Kidney (tissue), 14 donors: ENCODE data around the gene KCNIP3. TPM values are rescaled to one million over a fixed set of nuclear protein-coding genes. Genes with fewer than 3 reads are reported as not detected.
"Not testable (repeated sequence)": the region's sequence is repeated elsewhere in the genome, so short reads cannot be mapped to it uniquely, and the experiment has no call there.

Source experiments
- DNase-seq, 5 donors: peaks; one replicate each; pipeline ENCODE4 v3.0.0-alpha.2; 2013 to 2020
- FAIRE-seq: peaks from 2 replicates; lab custom pipeline; 2012; peaks lifted over from hg19 to GRCh38; lab: Jason Lieb, UNC
- H3K27ac ChIP-seq, 2 donors: one replicate each; pipeline ENCODE4 v1.7.0; 2013; ENCODE audit warnings: low read depth in 2 of 2, low read length in 2 of 2, inconsistent platforms in 1 of 2
- H3K27me3 ChIP-seq: one replicate; pipeline ENCODE4 v1.7.1; 2013; ENCODE audit warnings: low read length, inconsistent platforms; ENCODE audit not compliant: control insufficient read depth, insufficient read depth
- H3K36me3 ChIP-seq, 3 donors: one replicate each; pipeline versions ENCODE4 v1.7.0 to v1.7.1; 2013; ENCODE audit warnings: low read length in 3 of 3, control low read depth in 1 of 3, inconsistent platforms in 1 of 3; ENCODE audit not compliant: insufficient read depth in 3 of 3, control insufficient read depth in 2 of 3
- H3K4me1 ChIP-seq, 3 donors: one replicate each; pipeline versions ENCODE4 v1.7.0 to v1.7.1; 2013; ENCODE audit warnings: low read length in 3 of 3, inconsistent platforms in 1 of 3, low read depth in 1 of 3; ENCODE audit not compliant: control insufficient read depth in 2 of 3, insufficient read depth in 2 of 3
- H3K4me3 ChIP-seq, 3 donors: one replicate each; pipeline versions ENCODE4 v1.7.0 to v1.8.1; 2013; ENCODE audit warnings: low read length in 3 of 3, control low read depth in 1 of 3, inconsistent platforms in 1 of 3
- H3K9ac ChIP-seq, 3 donors: one replicate each; pipeline versions ENCODE4 v1.7.0 to v1.7.1; 2013; ENCODE audit warnings: low read length in 3 of 3, control low read depth in 1 of 3, inconsistent platforms in 1 of 3
- H3K9me3 ChIP-seq, 3 donors: one replicate each; pipeline versions ENCODE4 v1.7.0 to v1.7.1; 2013; ENCODE audit warnings: low read length in 3 of 3, control low read depth in 1 of 3, inconsistent platforms in 1 of 3; ENCODE audit not compliant: control insufficient read depth in 2 of 3, insufficient read depth in 1 of 3
- intact Hi-C: fragments of 100-400 bp; cut with DNase I; formaldehyde crosslinking; loops from one replicate; pipeline ENCODE4 v1.11.1; 2022
- polyA plus RNA-seq: library from polyadenylated mRNA; stranded (reverse); fragments of 350-450 nt; fragmentation: Illumina TruSeq; extraction: RNeasy Lipid Tissue Mini Kit (QIAGEN cat#74804); gene quantifications from one replicate; pipeline ENCODE4 v1.2.3, GENCODE V29; 2014; ENCODE audit warnings: low read depth, low replicate concordance; ENCODE audit not compliant: insufficient read depth
- total RNA-seq: library from RNA; stranded (reverse); fragmentation: NEBNext Ultra II Directional; extraction: Animal tissue kit (Norgen Biotek cat#: 25700); gene quantifications from one replicate; pipeline ENCODE4 v1.2.1, GENCODE V29; 2021
- TF ChIP-seq, protein P1 (sequence below): IDR thresholded peaks from 3 replicates; pipeline ENCODE4 v1.5.1; 2012; ENCODE audit warnings: mild to moderate bottlenecking, moderate library complexity, borderline replicate concordance; ENCODE audit not compliant: insufficient read depth; ENCODE audit errors: extremely low read depth
- donor health status: control.
- donor health status: control.
- donor health status: control.
- donor health status: control.
- donor health status: control.
- donor health status: DM: yes; HTN: yes; CAD: no.
- donor health status: Normal renal cell carcinoma (clear cell type).

The KCNIP3 gene
- total and polyA plus RNA-seq, 2 donors from 2014 or later: 14.8 to 27.6 TPM

DNA sequence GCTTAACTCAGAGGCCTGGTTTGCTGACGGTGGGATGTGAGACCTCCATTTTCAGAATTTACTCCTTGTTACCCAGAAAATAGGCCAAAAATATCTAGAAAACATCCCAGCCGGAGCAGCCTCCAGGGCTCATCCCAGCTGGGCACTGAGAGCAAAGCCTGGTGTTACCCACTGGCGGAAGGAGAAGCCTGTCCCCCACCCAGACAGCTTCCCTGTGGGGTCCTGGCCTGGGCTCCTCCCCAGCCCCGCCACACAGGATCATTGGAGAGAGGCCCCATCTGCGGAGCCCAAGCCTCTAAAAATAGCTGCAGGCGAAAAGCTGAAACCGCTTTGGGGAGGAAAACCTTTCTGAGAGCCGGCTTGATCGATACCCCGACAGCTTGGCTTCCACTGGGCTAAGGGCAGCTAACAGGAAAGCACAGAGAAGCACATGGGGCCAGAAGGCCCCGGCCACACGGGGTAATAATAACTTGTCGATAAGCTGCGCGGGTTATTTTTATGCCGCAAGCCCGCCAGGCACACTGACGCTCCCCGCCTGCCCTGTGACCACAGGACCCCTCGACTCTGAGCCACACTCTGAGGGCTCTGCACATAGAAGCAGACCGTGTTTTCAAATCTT, 78.5 kb downstream of the KCNIP3 start:
- Histone ChIP-seq H3K4me3 (no peak overlapping the region), H3K4me1 (no peaks in the 10 kb centered on the region), H3K9ac (no peak overlapping the region), H3K36me3 (no peaks in the 10 kb centered on the region), H3K9me3 (no peaks in the 10 kb centered on the region), H3K27ac (no peak overlapping the region), H3K27me3 (no peaks in the 10 kb centered on the region)
- DNase-seq (no peak), FAIRE-seq (no peak)
- intact Hi-C loops: no loop called here
- TF ChIP-seq, protein P1, sequence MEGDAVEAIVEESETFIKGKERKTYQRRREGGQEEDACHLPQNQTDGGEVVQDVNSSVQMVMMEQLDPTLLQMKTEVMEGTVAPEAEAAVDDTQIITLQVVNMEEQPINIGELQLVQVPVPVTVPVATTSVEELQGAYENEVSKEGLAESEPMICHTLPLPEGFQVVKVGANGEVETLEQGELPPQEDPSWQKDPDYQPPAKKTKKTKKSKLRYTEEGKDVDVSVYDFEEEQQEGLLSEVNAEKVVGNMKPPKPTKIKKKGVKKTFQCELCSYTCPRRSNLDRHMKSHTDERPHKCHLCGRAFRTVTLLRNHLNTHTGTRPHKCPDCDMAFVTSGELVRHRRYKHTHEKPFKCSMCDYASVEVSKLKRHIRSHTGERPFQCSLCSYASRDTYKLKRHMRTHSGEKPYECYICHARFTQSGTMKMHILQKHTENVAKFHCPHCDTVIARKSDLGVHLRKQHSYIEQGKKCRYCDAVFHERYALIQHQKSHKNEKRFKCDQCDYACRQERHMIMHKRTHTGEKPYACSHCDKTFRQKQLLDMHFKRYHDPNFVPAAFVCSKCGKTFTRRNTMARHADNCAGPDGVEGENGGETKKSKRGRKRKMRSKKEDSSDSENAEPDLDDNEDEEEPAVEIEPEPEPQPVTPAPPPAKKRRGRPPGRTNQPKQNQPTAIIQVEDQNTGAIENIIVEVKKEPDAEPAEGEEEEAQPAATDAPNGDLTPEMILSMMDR: no peak

DNA sequence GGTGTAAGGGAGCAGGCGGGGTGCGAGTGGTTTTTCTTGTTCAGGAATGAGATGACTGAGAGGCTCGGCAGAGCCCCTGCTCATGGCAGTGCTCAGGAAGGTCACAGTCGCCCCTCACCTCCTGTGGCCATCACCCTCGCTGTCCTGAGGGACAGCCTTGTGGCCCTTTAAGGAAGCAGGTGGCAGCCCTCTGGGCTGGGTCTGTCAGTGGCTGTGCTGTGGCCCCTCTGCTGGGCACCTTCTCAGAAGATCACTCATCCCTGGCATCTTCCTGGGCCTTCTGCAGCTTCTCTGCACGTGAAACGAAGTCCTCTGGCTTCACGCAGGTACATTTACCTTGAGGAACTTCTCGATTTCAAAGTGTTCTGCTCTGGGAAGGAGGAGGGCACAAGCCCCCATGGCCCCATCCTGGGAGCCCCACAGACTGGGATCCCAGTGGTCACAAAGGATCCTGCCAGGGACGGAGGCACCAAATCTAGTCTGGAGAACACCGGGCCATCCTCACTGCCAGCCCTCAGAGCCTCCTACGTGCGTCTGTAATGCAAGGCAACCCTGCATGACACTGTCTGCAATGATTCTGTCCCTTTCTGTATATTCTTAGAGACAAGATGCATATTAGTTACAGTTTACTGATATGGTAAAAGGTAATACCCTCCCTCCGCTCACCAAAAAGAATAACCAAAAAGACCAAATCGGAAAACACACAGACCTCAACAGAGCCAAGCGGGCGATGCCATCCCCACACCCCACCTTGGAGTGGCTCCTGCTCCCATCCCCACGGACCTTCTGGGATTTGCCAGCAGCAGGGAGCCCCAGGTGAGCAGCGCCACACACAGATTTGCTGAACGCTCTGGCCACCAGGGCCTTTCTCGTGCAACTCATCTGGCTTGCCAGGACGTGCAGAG, 79.4 kb downstream of the KCNIP3 start:
- no peak overlapping the region for H3K27ac ChIP-seq
- H3K4me3 ChIP-seq: no peak overlapping the region
- TF ChIP-seq, protein P1: no peak
- H3K36me3 ChIP-seq: no peaks in the 10 kb centered on the region
- H3K27me3 ChIP-seq: no peaks in the 10 kb centered on the region
- no peak for DNase-seq
- H3K4me1 ChIP-seq: no peaks in the 10 kb centered on the region
- H3K9ac ChIP-seq: no peak overlapping the region
- intact Hi-C loops: no loop called here
- H3K9me3 ChIP-seq: no peaks in the 10 kb centered on the region
- FAIRE-seq: no peak

DNA sequence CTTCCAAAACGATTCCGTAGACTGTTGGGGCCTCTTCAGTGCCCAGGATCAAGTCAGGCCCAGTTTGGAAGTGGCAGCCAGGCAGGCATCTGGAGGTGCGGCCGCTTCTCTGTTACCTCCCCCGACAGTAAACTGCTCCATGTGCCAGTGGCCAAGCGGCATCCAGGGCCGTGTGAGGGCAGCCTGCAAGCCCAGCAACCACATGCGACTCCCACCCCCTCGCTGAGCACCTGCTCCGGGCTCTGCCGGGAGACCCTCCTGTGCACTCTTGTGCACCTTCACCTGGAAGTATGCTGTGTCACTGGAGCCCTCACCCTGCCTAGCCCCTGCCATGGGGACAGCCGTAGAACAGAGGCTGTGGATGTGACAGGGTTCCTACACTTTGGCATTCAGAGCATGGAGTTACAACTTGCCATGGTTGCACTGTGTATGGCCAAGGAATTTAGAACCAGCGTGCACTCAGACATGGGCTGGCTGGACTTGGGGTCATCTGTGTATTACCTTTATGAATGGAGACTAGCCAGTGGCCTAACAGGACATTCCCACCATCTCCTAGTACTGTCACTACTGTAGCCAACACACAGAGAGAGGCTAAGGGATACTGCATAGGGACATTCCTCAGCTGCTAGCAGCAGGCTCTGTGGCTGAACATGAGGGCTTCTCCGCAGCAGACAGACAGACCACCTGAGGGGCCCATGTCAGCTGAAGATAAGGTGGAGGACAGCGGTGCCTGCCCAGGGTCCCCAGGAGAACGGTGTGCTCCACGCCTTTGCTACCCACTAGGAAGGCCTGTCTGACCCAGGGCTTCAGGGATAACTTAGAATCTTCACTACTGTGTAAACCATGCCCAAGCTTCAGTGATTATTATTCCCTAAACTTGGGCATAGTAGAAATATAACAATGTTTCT, 80.3 kb downstream of the KCNIP3 start:
- DNase-seq (no peak), FAIRE-seq (no peak)
- Histone ChIP-seq H3K27ac (no peak overlapping the region), H3K9ac (no peak overlapping the region), H3K4me1 (no peaks in the 10 kb centered on the region), H3K4me3 (no peak overlapping the region), H3K27me3 (no peaks in the 10 kb centered on the region), H3K9me3 (no peaks in the 10 kb centered on the region), H3K36me3 (no peaks in the 10 kb centered on the region)
- TF ChIP-seq, protein P1: no peak
- intact Hi-C loops: no loop called here

DNA sequence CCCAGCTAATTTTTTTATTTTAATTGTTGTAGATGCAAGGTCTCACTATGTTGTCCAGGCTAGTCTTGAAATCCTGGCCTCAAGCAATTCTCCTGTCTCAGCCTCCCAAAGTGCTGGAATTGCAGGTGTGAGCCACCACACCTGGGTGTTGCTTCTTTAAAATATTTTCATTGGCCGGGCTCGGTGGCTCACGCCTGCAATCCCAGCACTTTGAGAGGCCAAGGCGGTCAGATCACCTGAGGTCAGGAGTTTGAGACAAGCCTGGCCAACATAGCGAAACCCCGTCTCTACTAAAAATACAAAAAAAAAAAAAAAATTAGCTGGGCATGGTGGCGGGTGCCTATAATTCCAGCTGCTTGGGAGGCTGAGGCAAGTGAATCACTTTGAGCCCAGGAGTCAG, 81.1 kb downstream of the KCNIP3 start:
- H3K4me3 ChIP-seq, intact Hi-C loops, DNase-seq, H3K4me1 ChIP-seq, H3K9me3 ChIP-seq, FAIRE-seq, H3K36me3 ChIP-seq, H3K9ac ChIP-seq, H3K27ac ChIP-seq, H3K27me3 ChIP-seq: not testable (repeated sequence)
